GM12878 (cell line): ENCODE data around the gene PLA2G12B. TPM values are rescaled to one million over a fixed set of nuclear protein-coding genes. Genes with fewer than 3 reads are reported as not detected.

ENCODE experiments used
- ATAC-seq: fragments of 200-7000 bp; cut with Tn5 transposase; 3 replicates; pipeline ENCODE4 v1.9.1; 2020; ENCODE audit warnings: mild to moderate bottlenecking, moderate library complexity
- BruUV-seq: library from RNA; stranded (reverse); fragments of 400-500 nt; replicated peaks from 2 replicates; lab custom pipeline; 2021; lab: Mats Ljungman, UMichigan
- CTCF ChIA-PET: fragments of 300-600 bp; sonication (Branson Sonifier 250); formaldehyde crosslinking; extraction: SDS; loops from one replicate; lab custom pipeline; 2021; ENCODE audit warnings: inconsistent platforms; lab: Yijun Ruan, JAX
- POLR2A ChIA-PET: fragments of 350-600 bp; formaldehyde crosslinking; extraction: SDS; loops from one replicate; lab custom pipeline; 2021; ENCODE audit warnings: inconsistent platforms; lab: Charles Lee
- RAD21 ChIA-PET: fragments of 300-600 bp; sonication (Branson Sonifier 250); formaldehyde crosslinking; loops from one replicate; lab custom pipeline; 2023; ENCODE audit warnings: antibody characterized with exemption; ENCODE audit not compliant: unreplicated experiment; lab: Charles Lee
- SMC1A ChIA-PET: fragments of 300-600 bp; sonication (Branson Sonifier 250); formaldehyde crosslinking; loops from one replicate; lab custom pipeline; 2023; ENCODE audit not compliant: unreplicated experiment, uncharacterized antibody; lab: Charles Lee
- DNase-seq: peaks from one replicate; pipeline ENCODE4 v3.0.0-alpha.2; 2011; ENCODE audit warnings: low read depth, low spot score
- FAIRE-seq: peaks from 3 replicates; lab custom pipeline; 2011; peaks lifted over from hg19 to GRCh38; lab: Jason Lieb, UNC
- H2AFZ ChIP-seq: 2 replicates; pipeline ENCODE4 v1.6.0; 2011; ENCODE audit warnings: low read depth, low read length, control low read depth; ENCODE audit not compliant: control insufficient read depth
- H3K27ac ChIP-seq: 2 replicates; pipeline ENCODE4 v1.5.1; 2011; ENCODE audit warnings: control low read depth; ENCODE audit not compliant: control insufficient read depth, insufficient read depth
- H3K27me3 ChIP-seq, 2 experiments: replicated peaks in 1 of 2; 2 replicates each; pipeline versions ENCODE4 v1.6.0 to v1.6.1; 2011; ENCODE audit warnings: low read length in 1 of 2; ENCODE audit not compliant: control insufficient read depth in 2 of 2, insufficient read depth in 2 of 2
- H3K36me3 ChIP-seq, 2 experiments: 2 replicates each; pipeline ENCODE4 v1.5.1; 2011; ENCODE audit warnings: low read length in 1 of 2; ENCODE audit not compliant: control insufficient read depth in 2 of 2, insufficient read depth in 2 of 2
- H3K4me1 ChIP-seq: 2 replicates; pipeline ENCODE4 v1.6.1; 2011; ENCODE audit warnings: mild to moderate bottlenecking, low read length, moderate library complexity, mixed read lengths; ENCODE audit not compliant: control insufficient read depth, insufficient read depth
- H3K4me2 ChIP-seq: 2 replicates; pipeline ENCODE4 v1.6.0; 2011; ENCODE audit warnings: control low read depth; ENCODE audit not compliant: control insufficient read depth, insufficient read depth
- H3K4me3 ChIP-seq: fragments of 200-600 bp; sonication (generic); 2 replicates; pipeline ENCODE4 v1.5.1; 2016
- H3K79me2 ChIP-seq: 2 replicates; pipeline ENCODE4 v1.6.0; 2011; ENCODE audit warnings: low read length; ENCODE audit not compliant: control insufficient read depth, insufficient read depth
- H3K9ac ChIP-seq: 2 replicates; pipeline ENCODE4 v1.8.0; 2011; ENCODE audit warnings: low read length, control low read depth, mixed read lengths; ENCODE audit not compliant: control insufficient read depth, insufficient read depth
- H3K9me3 ChIP-seq: replicated peaks from 3 replicates; pipeline ENCODE4 v1.5.1; 2011; ENCODE audit warnings: mild to moderate bottlenecking, low read length; ENCODE audit not compliant: control insufficient read depth, insufficient read depth
- H4K20me1 ChIP-seq: 2 replicates; pipeline ENCODE4 v1.6.0; 2011; ENCODE audit not compliant: control insufficient read depth, insufficient read depth
- CBFB ChIP-seq: IDR thresholded peaks from 2 replicates; pipeline ENCODE4 v1.6.1; 2016; ENCODE audit warnings: antibody characterized with exemption, low read depth
- CHD2 ChIP-seq: IDR thresholded peaks from 2 replicates; pipeline ENCODE4 v1.6.1; 2011; ENCODE audit warnings: low read depth, low read length, improper control_type of control experiment, borderline replicate concordance
- CREB1 ChIP-seq: IDR thresholded peaks from 2 replicates; pipeline ENCODE4 v1.6.1; 2012; ENCODE audit warnings: low read depth, mild to moderate bottlenecking, inconsistent platforms
- E2F4 ChIP-seq: IDR thresholded peaks from 2 replicates; pipeline ENCODE4 v1.6.1; 2012; ENCODE audit warnings: low read depth, low read length, improper control_type of control experiment
- EGR1 ChIP-seq, 2 experiments: IDR thresholded peaks; 1 replicate in 1 of 2; 2 replicates in 1 of 2; pipeline ENCODE4 v1.6.1; 2011 to 2012; ENCODE audit warnings: low read depth in 2 of 2, low read length in 2 of 2, borderline replicate concordance in 1 of 2, mild to moderate bottlenecking in 1 of 2, moderate library complexity in 1 of 2
- MAX ChIP-seq: IDR thresholded peaks from 2 replicates; pipeline ENCODE4 v1.6.1; 2012; ENCODE audit warnings: low read depth, low read length, improper control_type of control experiment
- MTA2 ChIP-seq: fragments of 450-650 bp; IDR thresholded peaks from 2 replicates; pipeline ENCODE4 v1.6.1; 2016; ENCODE audit warnings: low read depth, mild to moderate bottlenecking, moderate library complexity
- MTA3 ChIP-seq: IDR thresholded peaks from 2 replicates; pipeline ENCODE4 v1.6.1; 2012; ENCODE audit warnings: low read length, inconsistent platforms, borderline replicate concordance
- MYC ChIP-seq: IDR thresholded peaks from 2 replicates; pipeline ENCODE4 v1.6.1; 2011; ENCODE audit warnings: mild to moderate bottlenecking, low read length, moderate library complexity, inconsistent platforms; ENCODE audit not compliant: insufficient read depth, insufficient replicate concordance, insufficient read length, severe bottlenecking
- POLR2A ChIP-seq: IDR thresholded peaks from 2 replicates; pipeline ENCODE4 v1.6.1; 2011; ENCODE audit warnings: low read depth, mild to moderate bottlenecking, low read length
- RB1 ChIP-seq: fragments of 450-650 bp; formaldehyde crosslinking; IDR thresholded peaks from 2 replicates; pipeline ENCODE4 v1.6.1; 2017; ENCODE audit warnings: mild to moderate bottlenecking, borderline replicate concordance
- RFX5 ChIP-seq: IDR thresholded peaks from 2 replicates; pipeline ENCODE4 v1.6.1; 2011; ENCODE audit warnings: low read depth, low read length, improper control_type of control experiment
- SMAD1 ChIP-seq: fragments of 450-650 bp; IDR thresholded peaks from 2 replicates; pipeline ENCODE4 v1.6.1; 2018; ENCODE audit warnings: mild to moderate bottlenecking, low read depth; ENCODE audit not compliant: partially characterized antibody
- SREBF1 ChIP-seq: IDR thresholded peaks from 2 replicates; pipeline ENCODE4 v1.6.1; 2012; ENCODE audit warnings: mild to moderate bottlenecking, low read length
- TCF7 ChIP-seq: IDR thresholded peaks from 2 replicates; pipeline ENCODE4 v1.6.1; 2014; ENCODE audit warnings: antibody characterized with exemption, borderline replicate concordance
- USF2 ChIP-seq: IDR thresholded peaks from 2 replicates; pipeline ENCODE4 v1.6.1; 2011; ENCODE audit warnings: low read depth, low read length, improper control_type of control experiment, borderline replicate concordance
- WRNIP1 ChIP-seq: IDR thresholded peaks from 2 replicates; pipeline ENCODE4 v1.6.1; 2011; ENCODE audit warnings: low read depth, low read length, improper control_type of control experiment, borderline replicate concordance
- ZBTB4 ChIP-seq: fragments of 450-650 bp; formaldehyde crosslinking; IDR thresholded peaks from 2 replicates; pipeline ENCODE4 v1.4.0; 2022; ENCODE audit warnings: mild to moderate bottlenecking, moderate library complexity
- ZNF207 ChIP-seq: fragments of 450-650 bp; IDR thresholded peaks from 2 replicates; pipeline ENCODE4 v1.6.1; 2014; ENCODE audit warnings: antibody characterized with exemption, mild to moderate bottlenecking, borderline replicate concordance
- ZNF384 ChIP-seq: IDR thresholded peaks from 2 replicates; pipeline ENCODE4 v1.6.1; 2012; ENCODE audit warnings: low read depth, mild to moderate bottlenecking, low read length, improper control_type of control experiment, borderline replicate concordance
- in situ Hi-C: fragments of 300-500 bp; cut with MboI; formaldehyde crosslinking; loops from 9 replicates; pipeline ENCODE4 v1.14.3; 2018; ENCODE audit warnings: mixed read lengths
- intact Hi-C: fragments of 100-400 bp; cut with micrococcal nuclease; formaldehyde crosslinking; loops from one replicate; pipeline ENCODE4 v1.14.2; 2022; ENCODE audit not compliant: unreplicated experiment
- polyA plus RNA-seq, 11 experiments: library from polyadenylated mRNA; depleted of rRNA in 4 of 11; unstranded in 6 of 11; stranded (reverse) in 5 of 11; fragments of >200 nt; fragmentation: Nextera tagmentation in 4 of 11; fragmentation: Illumina TruSeq in 1 of 11; extraction: Ambion mirVana in 4 of 11; extraction: Trizol in 1 of 11; gene quantifications; 1 replicate in 1 of 11; 2 replicates in 10 of 11; pipeline versions ENCODE4 v1.2.1 to v1.2.3, GENCODE V29; 2011 to 2016; ENCODE audit warnings: inconsistent platforms in 2 of 11, missing spikeins in 2 of 11, low read depth in 1 of 11
- total RNA-seq, 4 experiments: library from RNA; depleted of rRNA in 3 of 4; stranded (reverse); fragments of >200 nt in 3 of 4; fragmentation: Illumina TruSeq in 1 of 4; extraction: Trizol in 1 of 4; gene quantifications; 2 replicates each; pipeline versions ENCODE4 v1.2.1 to v1.2.3, GENCODE V29; 2013 to 2021

PLA2G12B gene
- total and polyA plus RNA-seq, 10 of the 15 experiments (the other 5 are each of a cell fraction or from before 2014, with no cell fraction given) = not detected

- TF ChIP-seq MYC (no peak), CHD2 (no peak), SREBF1 (no peak), MTA2 (no peak), POLR2A (no peak), WRNIP1 (no peak), RFX5 (no peak), TCF7 (no peak), CBFB (no peak), ZNF207 (no peak), USF2 (no peak), EGR1 (IDR thresholded peaks at IDR 0.05; ENCODE audit: borderline replicate concordance in 1 of 2, low read depth in 2 of 2, low read length in 2 of 2) (no peak), CREB1 (no peak), E2F4 (no peak), ZBTB4 (no peak), MAX (no peak), SMAD1 (no peak), ZNF384 (no peak), RB1 (no peak), MTA3 (no peak)
- no peak for FAIRE-seq
Observed at GRCh38 chr10:72956001-72956400, 1.4 kb upstream of the PLA2G12B start.

More at GRCh38 chr10:72956001-72956400, 1.4 kb upstream of the PLA2G12B start:
- intact Hi-C loops (no loop called here), in situ Hi-C loops (no loop called here)
- CTCF ChIA-PET = no interaction called here
- SMC1A ChIA-PET = interaction anchor here (0.5 to 0.9 kb wide), 3 partner anchors 10 to 127 kb away, joined by 3 to 6 read pairs (median 3); no protein-coding TSS in a partner anchor
- Histone ChIP-seq H2AFZ (no peak overlapping the region), H3K27ac (no peak overlapping the region), H3K27me3 (no peaks in the 10 kb centered on the region), H3K4me2 (no peak overlapping the region), H3K36me3 (no peaks in the 10 kb centered on the region), H3K9ac (no peak overlapping the region), H4K20me1 (no peaks in the 10 kb centered on the region), H3K79me2 (no peaks in the 10 kb centered on the region), H3K4me1 (no peaks in the 10 kb centered on the region), H3K9me3 (no peaks in the 10 kb centered on the region), H3K4me3 (no peak overlapping the region)
- POLR2A ChIA-PET = no interaction called here
- no peak for ATAC-seq
- RAD21 ChIA-PET = no interaction called here
- BruUV-seq = no TSS peak
- no peak for DNase-seq
